Measurements from ENCODE around the gene CEPT1.

Gene CEPT1

GRCh38 chr1:111193712-111194480, 53.9 kb downstream of the CEPT1 start:
- 0 out of 2 replicates have a peak overlapping the region, but pooled peaks have one; percentile 22 for H3K4me3 ChIP-seq (ENCODE audit: low read length)
- H2AFZ ChIP-seq (ENCODE audit: low read depth, low read length): no peak overlapping the region
- peak overlapping the region; percentile 73 for H3K4me2 ChIP-seq (ENCODE audit: low read length)
- H3K9ac ChIP-seq (ENCODE audit: low read length): no peak overlapping the region
- H4K20me1 ChIP-seq (ENCODE audit: insufficient read depth, low read length): no peaks in the 10 kb centered on the region
- no peaks in the 10 kb centered on the region for H3K27me3 ChIP-seq (ENCODE audit: low read depth, low read length)
- no peaks in the 10 kb centered on the region for H3K36me3 ChIP-seq (replicated peaks; ENCODE audit: low read depth, low read length)
- TF ChIP-seq EZH2phosphoT487 (IDR thresholded peaks at IDR 0.05; ENCODE audit: low read depth) (no peak), CTCF (IDR thresholded peaks at IDR 0.05; ENCODE audit: low read depth, low read length) (no peak)
- peak overlapping the region; percentile 44; the same call in 1 of the 2 replicates for H3K27ac ChIP-seq (ENCODE audit: low read length)
- no peaks in the 10 kb centered on the region for H3K9me3 ChIP-seq (ENCODE audit: insufficient read depth, low read length)
- H3K4me1 ChIP-seq (ENCODE audit: low read length): peaks cover 19% of the 10 kb centered on the region
- no peaks in the 10 kb centered on the region for H3K79me2 ChIP-seq (ENCODE audit: low read length)

GRCh38 chr1:111195002-111195684, 55.1 kb downstream of the CEPT1 start:
- no peak for TF ChIP-seq EZH2phosphoT487 (IDR thresholded peaks at IDR 0.05; ENCODE audit: low read depth)
- no peak for TF ChIP-seq CTCF (IDR thresholded peaks at IDR 0.05; ENCODE audit: low read depth, low read length)
- Histone ChIP-seq H3K4me3 (ENCODE audit: low read length) (no peak overlapping the region), H2AFZ (ENCODE audit: low read depth, low read length) (no peak overlapping the region), H3K36me3 (replicated peaks; ENCODE audit: low read depth, low read length) (no peaks in the 10 kb centered on the region), H3K4me1 (ENCODE audit: low read length) (peaks cover 19% of the 10 kb centered on the region), H3K79me2 (ENCODE audit: low read length) (no peaks in the 10 kb centered on the region), H3K4me2 (ENCODE audit: low read length) (no peak overlapping the region), H3K27me3 (ENCODE audit: low read depth, low read length) (no peaks in the 10 kb centered on the region), H4K20me1 (ENCODE audit: insufficient read depth, low read length) (no peaks in the 10 kb centered on the region), H3K27ac (ENCODE audit: low read length) (no peak overlapping the region), H3K9ac (ENCODE audit: low read length) (no peak overlapping the region), H3K9me3 (ENCODE audit: insufficient read depth, low read length) (no peaks in the 10 kb centered on the region)

GRCh38 chr1:111196213-111196612, 56.2 kb downstream of the CEPT1 start:
- H3K79me2 ChIP-seq (ENCODE audit: low read length): no peaks in the 10 kb centered on the region

More at GRCh38 chr1:111196213-111196612, 56.2 kb downstream of the CEPT1 start:
- H3K27ac ChIP-seq (ENCODE audit: low read length): no peak overlapping the region
- no peaks in the 10 kb centered on the region for H3K36me3 ChIP-seq (replicated peaks; ENCODE audit: low read depth, low read length)
- H2AFZ ChIP-seq (ENCODE audit: low read depth, low read length): no peak overlapping the region
- H3K4me1 ChIP-seq (ENCODE audit: low read length): peaks cover 19% of the 10 kb centered on the region
- no peak overlapping the region for H3K9ac ChIP-seq (ENCODE audit: low read length)
- H3K9me3 ChIP-seq (ENCODE audit: insufficient read depth, low read length): no peaks in the 10 kb centered on the region
- H3K4me2 ChIP-seq (ENCODE audit: low read length): no peak overlapping the region
- no peak overlapping the region for H3K4me3 ChIP-seq (ENCODE audit: low read length)
- no peaks in the 10 kb centered on the region for H3K27me3 ChIP-seq (ENCODE audit: low read depth, low read length)
- TF ChIP-seq CTCF (IDR thresholded peaks at IDR 0.05; ENCODE audit: low read depth, low read length) (no peak), EZH2phosphoT487 (IDR thresholded peaks at IDR 0.05; ENCODE audit: low read depth) (no peak)
- no peaks in the 10 kb centered on the region for H4K20me1 ChIP-seq (ENCODE audit: insufficient read depth, low read length)
